Esophagus squamous epithelium (tissue), 4 donors: Measurements from ENCODE around the gene UCHL1.

ENCODE experiments used
- CTCF ChIP-seq, 6 experiments: fragments of 450-650 bp in 4 of 6; fragments of 200-600 bp in 2 of 6; sonication (generic) in 2 of 6; IDR thresholded peaks; one replicate each; pipeline ENCODE4 v1.5.1; 2016 to 2019; ENCODE audit warnings: antibody characterized with exemption in 6 of 6, mild to moderate bottlenecking in 4 of 6, moderate library complexity in 4 of 6
- POLR2A ChIP-seq, 4 donors: fragments of 450-650 bp; IDR thresholded peaks; one replicate each; pipeline ENCODE4 v1.6.1; 2017; ENCODE audit warnings: antibody characterized with exemption in 4 of 4, mild to moderate bottlenecking in 4 of 4, moderate library complexity in 3 of 4

GRCh38 chr4:41303372-41304118 is 46.8 kb downstream of the UCHL1 start:
- TF ChIP-seq CTCF (IDR thresholded peaks at IDR 0.05) (no peak), POLR2A (IDR thresholded peaks at IDR 0.05) (no peak)
